NCI-H146 treated with DMSO at 0.1 percent for 48 hours (cell line): ENCODE results near the gene PODNL1.

Experiments
- DNase-seq: peaks from one replicate; lab custom pipeline; 2025; ENCODE audit not compliant: unreplicated experiment; lab: John Stamatoyannopoulos, UW

The PODNL1 gene

DNA sequence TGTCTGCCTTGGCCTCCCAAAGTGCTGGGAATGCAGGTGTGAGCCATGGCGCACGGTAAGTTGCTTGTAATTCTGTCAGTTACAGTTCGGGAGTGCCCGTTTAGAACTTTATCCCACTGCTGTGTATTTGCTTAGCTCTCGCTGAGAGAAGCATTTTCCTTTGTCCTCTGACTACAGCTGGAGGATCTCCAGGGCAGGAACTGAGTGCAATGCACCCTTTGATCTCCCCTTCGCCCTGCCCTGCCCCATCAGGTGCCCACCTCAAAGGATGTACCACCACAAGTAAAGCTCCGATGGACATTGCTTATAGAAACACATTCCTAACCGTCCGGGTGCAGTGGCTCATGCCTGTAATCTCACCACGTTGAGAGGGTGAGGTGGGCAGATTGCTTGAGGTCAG, 38.8 kb downstream of the PODNL1 start:
- no peak for DNase-seq

DNA sequence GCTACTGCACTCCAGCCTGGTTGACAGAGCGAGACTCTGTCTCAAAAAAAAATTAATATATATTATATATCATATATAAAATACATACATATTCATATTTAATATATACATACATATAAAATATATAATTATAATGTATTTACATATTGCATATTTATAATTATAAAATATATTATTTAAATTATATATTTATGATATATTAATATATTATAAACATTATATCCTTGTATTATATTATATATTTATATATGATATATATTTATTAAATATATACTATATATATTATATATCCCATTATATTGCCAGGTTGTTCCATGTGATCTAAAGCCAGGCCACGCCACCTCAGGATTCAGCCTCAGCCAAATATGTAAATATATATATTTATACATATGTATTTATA, 42.0 kb downstream of the PODNL1 start:
- DNase-seq = no peak

DNA sequence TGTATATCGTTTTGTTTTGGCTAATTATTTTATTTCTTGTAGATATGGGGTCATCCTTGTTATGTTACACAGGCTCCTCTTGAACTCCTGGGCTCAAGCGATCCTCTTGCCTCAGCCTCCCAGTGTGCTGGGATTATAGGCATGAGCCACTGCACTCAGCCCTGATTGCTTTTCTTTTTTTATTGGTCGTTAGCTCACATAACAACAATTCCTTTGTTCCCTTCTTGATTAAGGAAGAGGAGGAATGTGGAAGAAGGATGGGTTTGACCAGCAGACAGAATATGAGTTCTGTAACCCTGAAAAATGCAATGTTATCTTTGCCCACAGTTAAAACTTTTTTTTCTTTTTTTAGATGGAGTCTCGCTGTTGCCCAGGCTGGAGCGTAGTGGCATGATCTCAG, 43.7 kb downstream of the PODNL1 start:
- DNase-seq = no peak

DNA sequence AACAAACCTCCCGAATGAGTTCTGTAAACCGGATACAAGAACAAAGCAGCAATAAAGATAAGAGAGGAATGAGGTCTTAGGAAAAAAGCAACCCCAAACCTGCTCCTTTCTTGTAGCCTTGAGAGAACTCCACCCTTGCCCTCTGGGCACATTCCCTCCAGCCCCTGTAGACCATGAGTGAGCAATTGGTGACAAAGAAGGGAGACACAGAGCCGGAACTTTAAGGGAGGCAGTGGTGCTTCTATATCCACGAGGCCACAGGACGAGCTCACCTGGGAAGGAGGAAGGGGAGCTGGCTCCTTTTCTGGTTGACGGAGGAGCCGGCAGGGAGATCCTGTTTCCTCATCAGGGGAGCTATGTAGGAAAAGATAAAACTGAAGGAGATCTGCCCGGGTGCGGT, 45.3 kb downstream of the PODNL1 start:
- no peak for DNase-seq

DNA sequence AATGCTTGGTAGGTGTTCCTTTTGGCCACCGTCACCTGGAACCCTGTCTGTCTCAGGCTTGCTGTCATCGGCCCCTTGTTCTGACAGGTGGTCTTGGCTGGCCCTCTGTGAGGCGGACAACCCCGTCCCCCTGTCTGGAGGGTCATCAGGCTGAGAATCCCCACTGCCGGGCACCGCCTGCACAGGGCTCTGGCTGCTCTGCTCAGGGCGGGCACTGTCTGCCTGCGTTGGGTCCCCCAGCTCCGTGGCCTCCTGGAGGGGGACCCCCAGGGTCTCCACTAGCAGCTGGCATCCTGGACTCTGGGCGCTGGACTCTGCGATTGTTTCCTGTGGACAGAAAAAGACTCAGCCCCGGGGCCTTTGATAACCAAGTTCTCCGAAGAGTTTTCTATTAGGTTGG, 48.1 kb downstream of the PODNL1 start:
- no peak for DNase-seq

DNA sequence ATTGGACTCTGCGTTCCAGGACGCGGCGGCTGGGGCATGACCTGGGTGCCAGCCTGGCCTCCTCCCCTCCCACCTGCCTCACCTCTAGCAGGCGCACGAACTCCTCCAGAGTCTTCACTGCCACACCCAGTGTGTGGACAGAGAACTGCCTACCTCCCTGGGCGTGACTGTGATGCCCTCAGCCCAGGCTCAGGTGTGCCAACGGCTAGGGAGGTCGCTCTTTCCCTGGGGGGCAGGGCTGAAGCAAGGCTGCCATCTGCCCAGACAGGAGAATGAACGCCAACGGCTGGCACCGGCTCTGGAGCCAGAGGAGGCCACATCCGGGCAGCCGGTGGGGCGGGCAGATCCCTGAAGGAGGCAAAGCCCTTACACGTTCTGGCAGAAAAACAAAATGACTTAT, 49.9 kb downstream of the PODNL1 start:
- no peak for DNase-seq

DNA sequence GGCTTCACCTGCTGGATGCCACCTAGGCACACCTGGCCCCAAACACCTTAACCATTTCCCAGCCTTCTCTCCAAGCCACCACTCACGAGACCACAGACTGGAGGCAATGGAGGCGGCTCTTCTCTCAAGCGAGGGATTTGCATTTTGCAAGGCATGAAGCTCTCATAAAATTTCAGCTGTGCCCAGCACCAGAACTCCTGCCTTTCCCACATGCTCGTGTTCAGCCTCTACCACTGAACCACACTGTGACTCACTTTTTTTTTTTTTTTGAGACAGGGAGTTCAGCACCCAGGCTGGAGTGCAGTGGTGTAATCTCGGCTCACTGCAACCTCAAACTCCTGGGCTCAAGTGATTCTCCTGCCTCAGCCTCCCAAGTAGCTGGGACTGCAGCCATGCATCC, 50.7 kb downstream of the PODNL1 start:
- DNase-seq = no peak

DNA sequence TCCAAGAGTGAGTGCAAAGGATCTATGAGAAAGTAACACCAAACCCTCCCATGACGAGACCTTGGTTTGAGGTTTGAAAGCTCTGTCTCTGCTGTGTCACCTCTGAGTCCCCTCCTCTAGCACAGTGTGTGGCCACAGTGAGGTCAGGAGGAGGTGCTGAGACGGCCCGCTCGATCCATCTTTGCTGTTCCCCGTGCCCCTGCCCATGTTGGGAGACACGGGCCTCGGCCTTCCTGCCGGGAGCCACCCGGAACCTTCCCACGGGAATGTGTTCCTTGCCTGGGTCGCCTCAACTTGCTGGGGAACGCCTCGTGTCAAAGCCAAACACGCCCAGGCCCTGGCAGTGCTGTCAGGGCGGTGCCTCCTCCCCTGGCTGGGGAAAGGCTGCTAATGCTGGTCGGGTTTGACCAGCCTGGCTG, 51.2 kb downstream of the PODNL1 start:
- no peak for DNase-seq

DNA sequence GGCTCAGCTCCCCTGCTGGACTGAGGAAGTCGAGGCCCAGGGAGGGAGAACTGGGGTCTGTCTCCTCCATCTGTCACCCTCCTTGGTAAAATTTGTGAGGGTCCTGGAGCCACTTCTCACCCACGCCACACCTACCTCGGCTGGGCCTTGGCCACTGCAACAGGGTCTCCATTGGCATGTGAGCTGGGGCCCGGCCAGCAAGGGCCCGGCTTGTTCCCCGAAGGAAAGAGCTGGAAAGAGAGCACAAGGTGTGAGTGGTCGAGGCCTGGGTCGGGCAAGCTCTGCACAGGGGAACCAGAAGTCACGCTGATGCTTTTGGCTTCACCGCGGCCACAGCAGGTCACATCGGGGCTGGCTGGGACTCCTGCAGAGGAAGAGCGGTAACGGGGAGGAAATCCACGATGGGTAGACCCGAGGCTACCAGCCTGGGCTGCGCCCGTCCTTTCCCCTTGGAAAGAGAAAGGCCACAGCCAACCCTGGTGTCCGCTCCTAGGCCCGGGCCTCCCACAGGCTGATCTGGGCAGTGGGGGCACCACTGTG, 52.3 kb downstream of the PODNL1 start:
- DNase-seq = no peak

DNA sequence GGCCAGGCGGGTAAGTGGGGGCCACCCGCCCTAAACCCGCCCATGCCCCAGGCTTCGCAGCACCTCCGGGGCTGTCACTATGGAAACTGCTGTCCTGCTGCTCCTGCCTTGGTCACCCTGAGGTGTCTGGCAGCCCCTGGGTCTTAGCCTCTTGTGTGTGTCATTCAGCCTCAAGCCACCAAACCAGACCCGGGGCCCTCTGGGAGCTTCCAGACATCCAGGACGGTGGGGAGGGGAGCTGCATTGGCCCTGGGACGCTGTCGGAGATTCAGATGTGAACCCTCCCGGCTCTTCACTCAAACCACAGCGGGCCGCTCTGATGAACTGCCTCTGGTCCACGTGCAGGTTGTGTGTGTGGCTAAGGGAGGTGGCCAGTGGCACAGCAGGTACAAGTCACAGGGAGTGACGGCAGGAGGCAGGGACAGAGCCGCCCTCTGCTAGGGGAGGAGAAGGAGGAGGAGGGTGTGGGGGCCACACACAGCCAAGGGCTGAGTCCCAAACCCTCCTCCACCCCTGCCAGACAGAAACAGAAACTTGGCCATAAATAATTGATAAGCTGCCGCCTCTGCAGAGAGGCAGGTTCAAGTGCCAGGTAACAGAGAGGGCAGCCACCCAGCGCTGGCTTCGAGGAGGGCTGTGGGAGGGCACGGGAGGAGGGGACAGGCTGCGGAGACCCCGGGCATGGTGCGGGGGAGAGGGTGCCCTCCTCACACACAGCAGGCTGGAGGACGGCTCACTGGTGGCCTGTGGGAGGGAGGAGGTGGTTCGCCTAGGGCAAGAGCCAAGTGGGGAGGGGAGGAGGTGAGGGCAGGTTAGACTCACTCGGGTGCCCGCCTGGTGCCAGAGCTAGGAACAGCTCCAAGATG, 53.3 kb downstream of the PODNL1 start:
- DNase-seq = no peak

DNA sequence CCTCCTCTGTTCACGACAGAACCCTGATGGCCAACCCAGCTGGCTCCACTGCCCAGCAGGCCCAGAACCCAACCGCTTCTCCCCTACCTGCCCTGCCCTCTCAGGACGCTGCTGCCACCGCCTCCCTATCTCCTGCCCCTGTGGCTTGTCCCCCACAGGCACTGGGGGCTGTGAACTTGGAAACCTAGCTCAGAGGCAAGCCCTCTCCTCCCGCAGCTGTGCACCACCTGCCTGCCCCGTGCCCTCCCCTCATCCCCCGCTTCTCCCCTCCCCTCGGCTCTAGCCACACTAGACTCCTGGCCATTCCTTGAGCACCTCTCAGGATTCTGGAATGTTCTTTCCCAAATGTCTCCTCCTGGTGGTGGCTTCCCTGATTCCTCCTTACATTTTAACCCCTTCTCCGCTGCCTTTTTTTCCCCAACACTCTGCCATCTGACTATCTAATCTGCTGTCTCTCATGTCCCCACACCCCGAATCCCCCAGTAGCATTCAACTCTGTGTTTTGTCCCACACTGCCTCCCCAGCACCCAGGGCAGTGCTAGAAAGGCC, 54.6 kb downstream of the PODNL1 start:
- no peak for DNase-seq

DNA sequence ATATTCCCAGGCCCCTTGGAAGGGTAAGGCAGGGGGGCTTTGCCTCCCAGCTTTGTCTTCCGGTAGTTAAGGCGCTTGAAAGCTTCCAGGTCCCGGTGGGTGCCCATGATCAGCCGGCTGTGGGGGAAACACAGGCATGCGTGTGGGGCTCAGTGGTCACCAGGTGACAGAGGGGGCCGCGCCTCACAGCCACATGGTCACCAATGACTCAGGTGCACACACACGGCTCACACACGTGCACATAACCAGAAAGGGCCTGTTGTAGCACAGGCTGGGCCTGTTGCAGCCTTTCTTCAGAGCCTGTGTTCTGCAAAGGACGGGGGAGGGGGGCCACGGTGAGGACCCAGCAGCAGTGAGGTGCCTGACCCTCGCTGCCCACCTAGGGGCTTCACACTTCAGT, 55.4 kb downstream of the PODNL1 start:
- no peak for DNase-seq

DNA sequence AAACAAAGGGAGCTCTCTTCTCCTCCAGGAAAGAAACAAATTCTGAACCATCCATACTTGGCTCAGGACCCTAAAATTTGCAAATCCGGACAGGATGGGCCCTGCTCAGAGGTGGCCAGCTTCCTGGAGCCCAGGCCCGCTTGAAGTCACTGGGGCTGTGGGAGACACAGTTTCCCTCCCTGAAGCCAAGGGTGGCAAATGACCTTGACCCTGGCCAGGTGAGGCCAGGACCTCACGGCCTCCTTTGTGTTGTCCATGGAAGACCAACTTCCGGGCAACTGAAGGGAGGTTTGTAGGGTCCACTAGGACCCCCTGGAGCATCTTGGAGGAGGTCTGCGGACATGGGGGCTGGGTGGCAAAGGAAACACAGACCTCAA, 55.8 kb downstream of the PODNL1 start:
- DNase-seq = no peak

DNA sequence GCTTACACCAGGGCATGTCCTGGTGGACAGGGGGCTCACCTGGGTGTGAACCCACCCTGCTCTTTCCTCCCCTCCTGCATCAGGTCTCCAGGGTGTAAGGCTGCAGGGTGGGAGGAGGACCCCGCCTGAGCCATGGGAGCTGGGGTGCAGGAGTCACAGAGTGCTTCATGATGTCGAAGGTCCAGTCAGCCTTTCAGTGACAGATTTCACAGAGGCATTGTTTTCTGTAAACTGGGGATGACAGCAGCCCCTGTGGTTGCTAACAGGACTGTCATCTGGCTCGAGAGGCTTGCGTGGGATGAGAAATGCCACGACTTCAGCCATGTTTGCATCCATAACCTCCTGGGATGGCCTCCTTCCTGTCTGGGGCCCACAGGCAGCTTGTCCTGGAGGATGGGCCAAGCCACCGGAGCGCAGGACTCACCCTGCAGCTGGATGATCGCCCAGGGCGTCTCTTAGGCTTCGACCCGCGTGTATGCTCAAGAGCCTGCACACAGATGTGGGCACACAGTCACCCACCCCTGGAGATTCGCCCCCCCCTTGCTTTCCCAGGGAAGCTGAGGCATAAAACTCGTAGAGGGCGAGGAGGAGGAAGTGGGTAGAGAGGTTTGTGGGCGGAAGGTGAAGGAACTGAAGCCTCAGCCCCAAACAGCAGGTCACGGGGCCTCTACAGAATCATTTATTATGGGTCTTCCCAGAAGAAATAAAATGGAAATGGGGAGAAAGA, 56.4 kb downstream of the PODNL1 start:
- DNase-seq = no peak

DNA sequence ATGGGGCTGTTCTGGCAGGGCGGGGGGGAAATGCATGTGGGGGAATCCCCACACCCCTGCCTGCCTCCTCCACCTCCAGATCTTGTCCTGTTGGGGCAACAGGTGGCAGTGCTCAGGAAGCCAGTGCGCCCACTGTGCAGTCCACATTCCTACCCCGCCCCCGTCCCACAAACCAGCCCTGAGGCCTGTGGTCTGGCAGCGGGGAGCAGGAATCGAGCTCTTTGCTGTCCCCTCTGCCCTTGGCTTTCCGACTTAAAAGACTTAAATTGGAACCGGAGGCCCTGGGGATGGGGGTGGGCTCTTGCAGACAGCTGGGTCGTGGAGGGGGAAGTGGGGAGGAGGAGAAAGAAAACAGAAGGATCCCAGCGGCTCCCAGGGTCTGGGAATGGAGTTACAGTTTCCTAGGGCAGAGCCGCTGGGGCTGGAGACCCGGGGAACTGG, 56.9 kb downstream of the PODNL1 start:
- no peak for DNase-seq
